ENCODE results near the gene CYP2C19. TPM values are rescaled to one million over a fixed set of nuclear protein-coding genes. Genes with fewer than 3 reads are reported as not detected.

Gene CYP2C19
- total and polyA plus RNA-seq, 2 of the 4 experiments (the other 2 are of a cell fraction) = not detected

GRCh38 chr10:94853065-94853464 lies 90.6 kb downstream of the CYP2C19 start:
- no peak overlapping the region for H4K8ac ChIP-seq (ENCODE audit: low read depth in 2 of 2, low read length in 2 of 2)
- H3K14ac ChIP-seq (replicated peaks; ENCODE audit: low read depth, low read length) = no peak overlapping the region
- H2BK120ac ChIP-seq (ENCODE audit: low read depth, low read length) = no peak overlapping the region
- no peak for DNase-seq
- ATAC-seq (ENCODE audit: low read depth) = no peak
- no peak overlapping the region for H3K18ac ChIP-seq (ENCODE audit: low read depth, low read length)
- no peak overlapping the region for H2BK20ac ChIP-seq (ENCODE audit: low read depth, low read length)
- CTCF ChIA-PET = no interaction called here
- H3K23ac ChIP-seq (ENCODE audit: low read depth, low read length) = no peak overlapping the region
- H4K20me1 ChIP-seq (ENCODE audit: insufficient read depth, low read length) = no peaks in the 10 kb centered on the region
- TF ChIP-seq NFE2L2 (IDR thresholded peaks at IDR 0.05; ENCODE audit: low read depth, low read length) = no peak
- no peak for TF ChIP-seq CEBPB (IDR thresholded peaks at IDR 0.05; ENCODE audit: low read depth, low read length)
- peak; percentile 97 for TF ChIP-seq MAFK (IDR thresholded peaks at IDR 0.05; ENCODE audit: low read depth, low read length)
- TF ChIP-seq POLR2A (IDR thresholded peaks at IDR 0.05; ENCODE audit: low read depth, low read length) = no peak
- no peak overlapping the region for H4K91ac ChIP-seq (ENCODE audit: insufficient read depth, low read depth, low read length)
- no peak overlapping the region for H3K27ac ChIP-seq (ENCODE audit: insufficient read depth, low read length)
- H3K27me3 ChIP-seq (ENCODE audit: control insufficient read depth, insufficient read depth, low read length) = no peaks in the 10 kb centered on the region
- no peak overlapping the region for H2AK9ac ChIP-seq (replicated peaks; ENCODE audit: low read depth, low read length, poor library complexity)
- H3K36me3 ChIP-seq (ENCODE audit: control insufficient read depth, insufficient read depth, low read length) = no peaks in the 10 kb centered on the region
- H3K79me1 ChIP-seq (ENCODE audit: low read depth in 1 of 2, low read length in 2 of 2) = no peaks in the 10 kb centered on the region
- H3K4me1 ChIP-seq (ENCODE audit: control insufficient read depth, insufficient read depth, low read length) = no peaks in the 10 kb centered on the region
- no TSS peak for BruUV-seq (replicated peaks)
- no peaks in the 10 kb centered on the region for H3K9me1 ChIP-seq (ENCODE audit: insufficient read depth, low read length)
- no peak overlapping the region for H2BK5ac ChIP-seq (ENCODE audit: low read depth, low read length, poor library complexity, severe bottlenecking)
- H3K4me2 ChIP-seq (ENCODE audit: low read depth, low read length) = no peak overlapping the region
- H3K9ac ChIP-seq (ENCODE audit: low read depth, low read length) = no peak overlapping the region
- WGBS, 2 experiments (ENCODE audit: extremely low coverage in 2 of 2, insufficient read length in 1 of 2) = 22% methylated on average over 1 of the region's 1 CpG; no CpG with 5 or more reads in 1 of the 2 experiments
- H3K56ac ChIP-seq (ENCODE audit: extremely low read depth, insufficient read depth, low read length) = no peak overlapping the region
- H2AFZ ChIP-seq (replicated peaks; ENCODE audit: low read length, poor library complexity) = no peak overlapping the region
- dilution Hi-C loops (cut with HindIII; ENCODE audit: low sequenced_read_pairs, unreplicated experiment) (no loop called here), in situ Hi-C loops (cut with MboI; ENCODE audit: low sequenced_read_pairs) (no loop called here), intact Hi-C loops (cut with micrococcal nuclease) (no loop called here)
- no peak overlapping the region for H3K4ac ChIP-seq (ENCODE audit: low read depth, low read length)
- H2AK5ac ChIP-seq (ENCODE audit: low read depth, low read length) = no peak overlapping the region
- POLR2A ChIA-PET (ENCODE audit: unreplicated experiment) = no interaction called here
- no peak overlapping the region for H2BK15ac ChIP-seq (ENCODE audit: low read depth, low read length)
- H3K4me3 ChIP-seq (ENCODE audit: insufficient read depth, low read depth, low read length) = no peak overlapping the region
- peaks cover 8% of the 10 kb centered on the region for H3K9me3 ChIP-seq (ENCODE audit: control insufficient read depth, insufficient read depth, low read length)
- H4K5ac ChIP-seq (ENCODE audit: low read depth, low read length) = no peak overlapping the region

All from IMR-90 (cell line).